HL-60 (cell line): ENCODE measurements around the gene TCHP.
A peak's percentile ranks its signal among the peaks of the same experiment; 100 is the strongest.

Experiments used
- DNase-seq, 2 experiments: peaks; one replicate each; pipeline ENCODE4 v3.0.0-alpha.2; 2010 to 2020; ENCODE audit warnings: low read depth in 1 of 2, low spot score in 1 of 2
- H3K27ac ChIP-seq: fragments of 250-450 bp; sonication (Bioruptor Pico); replicated peaks from 2 replicates; pipeline ENCODE4 v1.5.1; 2020; ENCODE audit warnings: mild to moderate bottlenecking, moderate library complexity
- H3K27me3 ChIP-seq: fragments of 250-450 bp; sonication (Bioruptor Pico); 2 replicates; pipeline ENCODE4 v1.5.1; 2021; ENCODE audit warnings: mild to moderate bottlenecking, moderate library complexity; ENCODE audit not compliant: insufficient read depth, poor library complexity, severe bottlenecking
- H3K4me3 ChIP-seq: replicated peaks from 2 replicates; pipeline ENCODE4 v1.5.1; 2011; ENCODE audit warnings: mild to moderate bottlenecking, control low read depth, low read length; ENCODE audit not compliant: insufficient read depth
- CTCF ChIP-seq: IDR thresholded peaks from one replicate; pipeline ENCODE4 v1.5.1; 2011; ENCODE audit warnings: low read length, control low read depth, inconsistent platforms; ENCODE audit not compliant: insufficient read depth
- GABPA ChIP-seq: IDR thresholded peaks from 2 replicates; pipeline ENCODE4 v1.6.1; 2012; ENCODE audit warnings: low read depth
- POLR2AphosphoS5 ChIP-seq: IDR thresholded peaks from 2 replicates; pipeline ENCODE4 v1.6.1; 2012; ENCODE audit warnings: low read depth
- REST ChIP-seq: IDR thresholded peaks from 2 replicates; pipeline ENCODE4 v1.6.1; 2012; ENCODE audit warnings: low read depth; ENCODE audit not compliant: insufficient replicate concordance
- SPI1 ChIP-seq: IDR thresholded peaks from 2 replicates; pipeline ENCODE4 v1.6.1; 2012; ENCODE audit warnings: low read depth, mild to moderate bottlenecking, borderline replicate concordance

The TCHP gene

GRCh38 chr12:109910254-109910968 lies 10.3 kb downstream of the TCHP start:
- no peak overlapping the region for H3K27ac ChIP-seq

DNA sequence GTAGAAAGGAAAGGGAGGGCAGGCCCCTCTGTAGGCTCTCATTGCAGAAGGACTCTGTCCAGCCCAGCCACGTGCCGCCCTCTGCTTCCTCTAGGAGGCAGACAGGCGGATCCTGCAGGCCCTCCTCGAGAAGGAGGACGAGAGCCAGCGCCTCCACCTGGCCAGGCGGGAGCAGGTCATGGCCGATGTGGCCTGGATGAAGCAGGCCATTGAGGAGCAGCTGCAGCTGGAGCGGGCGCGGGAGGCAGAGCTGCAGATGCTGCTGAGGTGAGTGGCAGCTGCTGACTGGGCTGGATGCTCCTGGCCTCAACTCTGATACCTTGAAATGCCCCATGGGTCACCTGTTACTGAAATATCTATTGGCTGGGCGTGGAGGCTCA lies 10.9 kb downstream of the TCHP start:
- Histone ChIP-seq H3K4me3 (no peak overlapping the region), H3K27ac (no peak overlapping the region), H3K27me3 (no peaks in the 10 kb centered on the region)
- TF ChIP-seq CTCF (no peak), POLR2AphosphoS5 (no peak), GABPA (no peak), REST (no peak), SPI1 (no peak)
- DNase-seq, result peak in 1 of 2 experiments; percentile 54

More at GRCh38 chr12:109910254-109910968, 10.3 kb downstream of the TCHP start:
- no peaks in the 10 kb centered on the region for H3K27me3 ChIP-seq
- no peak for DNase-seq
- H3K4me3 ChIP-seq, result no peak overlapping the region
- no peak for TF ChIP-seq POLR2AphosphoS5
- no peak for TF ChIP-seq GABPA
- TF ChIP-seq CTCF, result no peak

DNA sequence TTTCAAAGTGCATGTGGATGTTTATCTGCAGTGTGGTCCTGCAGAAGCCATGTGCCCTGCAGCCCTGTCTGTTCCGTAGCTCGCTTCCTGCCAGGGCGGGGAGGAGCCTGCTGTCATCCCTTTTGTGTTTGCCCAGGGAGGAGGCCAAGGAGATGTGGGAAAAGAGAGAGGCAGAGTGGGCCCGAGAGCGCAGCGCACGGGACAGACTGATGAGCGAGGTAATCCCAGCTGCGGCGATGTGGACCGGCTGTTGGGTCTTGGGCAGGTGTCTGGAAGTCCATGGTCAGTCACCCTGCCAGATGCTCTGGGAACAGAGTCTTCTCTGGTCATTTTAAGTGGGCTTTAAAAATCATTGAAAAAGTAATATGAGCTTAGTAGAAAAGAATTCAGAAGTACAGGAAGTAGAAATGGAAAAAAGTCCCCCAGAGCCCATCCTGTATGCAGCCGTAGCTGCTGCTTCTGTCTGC lies 12.8 kb downstream of the TCHP start:
- TF ChIP-seq POLR2AphosphoS5 (no peak), REST (no peak), GABPA (no peak), SPI1 (no peak), CTCF (no peak)
- Histone ChIP-seq H3K27me3 (no peaks in the 10 kb centered on the region), H3K4me3 (no peak overlapping the region), H3K27ac (no peak overlapping the region)
- DNase-seq, result no peak
